HG03039 (cell line): ENCODE results near the gene TDRD5.

Experiments
- ATAC-seq: cut with Tn5 transposase; IDR thresholded peaks from one replicate; pipeline ENCODE4 v1.9.1; 2021; ENCODE audit warnings: mild to moderate bottlenecking, moderate library complexity; ENCODE audit not compliant: unreplicated experiment

TDRD5 gene

GRCh38 chr1:179731643-179732042 lies 140.0 kb downstream of the TDRD5 start:
- no peak for ATAC-seq
